ENCODE results near the gene SLC41A1.

GRCh38 chr1:205775015-205775716 lies 37.8 kb downstream of the SLC41A1 start, which contains the start of gene RAB29:
- TF ChIP-seq, protein P1, sequence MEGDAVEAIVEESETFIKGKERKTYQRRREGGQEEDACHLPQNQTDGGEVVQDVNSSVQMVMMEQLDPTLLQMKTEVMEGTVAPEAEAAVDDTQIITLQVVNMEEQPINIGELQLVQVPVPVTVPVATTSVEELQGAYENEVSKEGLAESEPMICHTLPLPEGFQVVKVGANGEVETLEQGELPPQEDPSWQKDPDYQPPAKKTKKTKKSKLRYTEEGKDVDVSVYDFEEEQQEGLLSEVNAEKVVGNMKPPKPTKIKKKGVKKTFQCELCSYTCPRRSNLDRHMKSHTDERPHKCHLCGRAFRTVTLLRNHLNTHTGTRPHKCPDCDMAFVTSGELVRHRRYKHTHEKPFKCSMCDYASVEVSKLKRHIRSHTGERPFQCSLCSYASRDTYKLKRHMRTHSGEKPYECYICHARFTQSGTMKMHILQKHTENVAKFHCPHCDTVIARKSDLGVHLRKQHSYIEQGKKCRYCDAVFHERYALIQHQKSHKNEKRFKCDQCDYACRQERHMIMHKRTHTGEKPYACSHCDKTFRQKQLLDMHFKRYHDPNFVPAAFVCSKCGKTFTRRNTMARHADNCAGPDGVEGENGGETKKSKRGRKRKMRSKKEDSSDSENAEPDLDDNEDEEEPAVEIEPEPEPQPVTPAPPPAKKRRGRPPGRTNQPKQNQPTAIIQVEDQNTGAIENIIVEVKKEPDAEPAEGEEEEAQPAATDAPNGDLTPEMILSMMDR (conservative IDR thresholded peaks at IDR 0.05; ENCODE audit: low read depth, low read length), result no peak
- TF ChIP-seq EZH2 (IDR thresholded peaks at IDR 0.05; ENCODE audit: borderline replicate concordance, low read depth, low read length, poor library complexity, severe bottlenecking), result no peak

Measured in A673 (cell line).